ENCODE results near the gene C1orf105. TPM values are rescaled to one million over a fixed set of nuclear protein-coding genes. Genes with fewer than 3 reads are reported as not detected.

The C1orf105 gene
- total RNA-seq, 2 experiments from 2014 or later, result not detected

DNA sequence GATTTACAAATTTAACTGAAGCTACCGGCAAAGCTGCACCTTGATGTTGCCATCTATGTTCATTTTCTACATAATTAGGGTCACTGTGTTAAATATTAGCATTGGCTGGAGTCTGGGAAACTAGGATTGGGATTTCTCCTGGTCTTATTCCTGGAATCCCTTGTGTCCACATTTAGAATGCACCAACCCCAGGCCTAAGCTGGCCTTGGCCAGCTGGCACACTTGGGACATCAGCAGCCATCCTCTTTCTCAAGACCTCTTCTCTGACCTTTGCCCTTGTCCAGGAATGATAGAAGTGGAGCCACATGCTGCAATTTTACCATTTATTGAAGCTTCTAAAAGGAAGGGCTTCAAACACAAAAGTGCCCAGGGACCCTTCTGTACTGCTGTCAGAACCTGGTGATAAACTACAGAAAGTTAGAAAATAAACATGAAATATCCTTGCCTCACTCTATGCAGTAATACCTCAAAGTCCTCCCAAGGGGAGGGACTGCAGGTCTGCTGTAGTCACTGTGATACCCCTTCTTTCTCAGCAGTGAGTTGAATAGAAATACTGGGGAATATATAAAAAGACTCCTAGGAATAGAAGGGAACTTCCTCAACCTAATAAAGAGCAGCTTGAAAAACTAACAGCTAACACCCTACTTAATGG lies 37.1 kb downstream of the C1orf105 start:
- CTCF ChIA-PET, result interaction anchor here (0.7 kb wide), 2 partner anchors 13 to 53 kb away, joined by 3 read pairs; no protein-coding TSS in a partner anchor
- Mint-ChIP-seq H3K4me1 (peaks cover 2% of the 10 kb centered on the region), H3K27me3 (peaks cover 3% of the 10 kb centered on the region), H3K27ac (no peak overlapping the region), H3K4me3 (no peak overlapping the region), H3K9me3 (ENCODE audit: low read depth) (no peaks in the 10 kb centered on the region), H3K36me3 (ENCODE audit: low read depth) (no peaks in the 10 kb centered on the region)
- ATAC-seq, result no peak
- POLR2A ChIA-PET, result no interaction called here
- intact Hi-C loops (cut with DNase I, micrococcal nuclease), result no loop called here
- DNase-seq, result no peak

DNA sequence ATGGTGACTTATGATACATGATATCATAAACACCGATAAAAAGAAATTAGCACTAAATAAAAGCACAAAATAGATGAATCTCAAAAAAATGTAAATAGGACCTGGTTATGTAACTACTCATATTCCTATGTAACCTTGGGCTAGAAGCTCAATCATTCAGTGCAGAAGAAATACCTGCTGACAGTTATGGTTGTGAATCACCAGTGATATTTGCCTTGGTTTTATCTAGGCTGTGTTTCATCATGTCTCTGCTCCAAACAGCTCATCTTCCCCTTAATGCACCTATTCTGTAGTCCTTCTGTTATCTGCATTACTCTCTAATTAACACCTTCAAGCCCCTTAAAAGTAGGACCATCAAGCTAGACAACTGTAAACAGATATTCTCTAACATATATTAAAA lies 39.7 kb downstream of the C1orf105 start:
- ChIA-PET POLR2A (no interaction called here), CTCF (interaction anchor here (0.8 kb wide), 1 partner anchor 285 kb away, joined by 3 read pairs; no protein-coding TSS in a partner anchor)
- intact Hi-C loops (cut with DNase I, micrococcal nuclease), result no loop called here
- ATAC-seq, result no peak
- H3K36me3 Mint-ChIP-seq (ENCODE audit: low read depth), result no peaks in the 10 kb centered on the region
- H3K9me3 Mint-ChIP-seq (ENCODE audit: low read depth), result no peaks in the 10 kb centered on the region
- no peak for DNase-seq
- peaks cover 3% of the 10 kb centered on the region for H3K27me3 Mint-ChIP-seq
- H3K4me1 Mint-ChIP-seq, result no peaks in the 10 kb centered on the region
- no peak overlapping the region for H3K4me3 Mint-ChIP-seq
- no peak overlapping the region for H3K27ac Mint-ChIP-seq

DNA sequence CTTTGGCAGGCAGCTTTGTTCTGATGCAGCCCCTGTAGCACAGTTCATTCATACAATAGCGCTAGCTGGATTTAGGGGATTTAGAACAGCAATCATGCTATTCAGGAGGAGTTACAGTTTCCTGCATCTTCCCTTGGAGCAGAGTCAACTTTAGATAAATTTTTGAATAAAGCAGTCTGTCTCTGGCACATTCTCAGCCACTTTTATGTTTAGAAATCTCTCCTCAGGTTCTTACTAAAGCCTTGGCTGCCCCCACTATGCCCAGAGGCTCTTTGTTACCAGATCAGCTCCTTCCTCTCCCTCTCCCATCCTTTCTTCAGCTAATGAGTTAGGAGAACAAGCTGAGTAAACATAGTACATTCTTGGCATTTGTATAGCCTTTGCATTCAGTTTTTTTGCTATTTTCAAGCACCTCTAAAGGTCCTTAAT lies 40.4 kb downstream of the C1orf105 start:
- Mint-ChIP-seq H3K36me3 (ENCODE audit: low read depth) (no peaks in the 10 kb centered on the region), H3K4me1 (no peaks in the 10 kb centered on the region), H3K27ac (no peak overlapping the region), H3K9me3 (ENCODE audit: low read depth) (no peaks in the 10 kb centered on the region), H3K27me3 (peaks cover 3% of the 10 kb centered on the region), H3K4me3 (no peak overlapping the region)
- POLR2A ChIA-PET, result no interaction called here
- CTCF ChIA-PET, result interaction anchor here (0.9 kb wide), 1 partner anchor 16 kb away, joined by 3 read pairs; no protein-coding TSS in a partner anchor
- no peak for ATAC-seq
- no peak for DNase-seq
- intact Hi-C loops (cut with DNase I, micrococcal nuclease), result no loop called here

DNA sequence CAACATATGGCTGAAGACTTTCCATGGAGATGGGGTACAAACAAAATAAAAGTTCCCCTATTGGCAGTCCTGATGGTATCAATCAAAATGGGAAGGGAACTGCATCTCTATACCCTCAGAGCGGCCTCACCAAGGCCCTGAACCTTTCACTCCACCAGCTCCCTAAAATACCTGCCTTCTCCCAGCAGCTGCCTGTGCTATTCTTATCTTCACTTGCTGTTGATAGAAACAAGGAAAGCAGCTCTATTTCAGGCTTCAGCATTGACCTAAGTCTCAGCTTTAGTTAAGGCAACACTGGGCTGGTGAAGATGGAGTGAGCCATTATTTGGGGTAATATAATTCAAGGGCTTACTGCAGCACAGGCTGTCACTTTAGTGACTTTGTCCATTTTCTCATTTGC lies 45.1 kb downstream of the C1orf105 start:
- Mint-ChIP-seq H3K9me3 (ENCODE audit: low read depth) (no peaks in the 10 kb centered on the region), H3K4me1 (no peaks in the 10 kb centered on the region), H3K27me3 (no peaks in the 10 kb centered on the region), H3K36me3 (ENCODE audit: low read depth) (no peaks in the 10 kb centered on the region), H3K27ac (no peak overlapping the region), H3K4me3 (no peak overlapping the region)
- ChIA-PET CTCF (no interaction called here), POLR2A (no interaction called here)
- ATAC-seq (no peak), DNase-seq (no peak)
- intact Hi-C loops (cut with DNase I, micrococcal nuclease), result no loop called here

DNA sequence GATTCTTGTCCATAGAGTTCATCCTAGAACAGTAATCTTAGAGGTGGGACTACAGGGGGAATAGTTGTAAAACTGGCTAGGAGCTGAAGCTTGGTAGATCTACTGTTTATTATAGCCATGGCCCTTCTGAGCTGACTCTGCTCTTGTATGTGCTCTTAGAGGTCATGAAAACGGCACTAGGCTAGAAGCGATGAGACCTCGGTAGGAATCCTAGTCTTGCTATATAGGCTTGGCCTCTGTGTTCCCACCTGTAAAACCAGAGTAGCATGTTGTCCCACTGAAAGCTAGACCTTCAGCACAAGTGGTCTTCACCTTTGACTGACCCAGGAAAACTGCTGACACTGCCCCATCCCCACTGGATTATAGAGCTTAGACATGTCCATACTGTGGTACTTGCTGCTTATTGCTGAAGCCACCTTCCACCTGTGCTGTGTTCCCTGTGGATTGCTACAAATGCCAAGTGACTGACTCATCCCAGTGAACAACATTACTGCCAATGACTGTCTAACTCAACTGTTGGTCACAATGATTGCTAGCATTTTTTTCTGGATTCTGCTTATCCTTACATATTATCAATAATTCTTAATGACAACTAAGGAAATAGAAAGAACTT lies 46.4 kb downstream of the C1orf105 start:
- no peaks in the 10 kb centered on the region for H3K4me1 Mint-ChIP-seq
- ATAC-seq (no peak), DNase-seq (no peak)
- no peak overlapping the region for H3K4me3 Mint-ChIP-seq
- CTCF ChIA-PET, result interaction anchor here (1.1 kb wide), 1 partner anchor 16 kb away, joined by 3 read pairs; no protein-coding TSS in a partner anchor
- no peaks in the 10 kb centered on the region for H3K36me3 Mint-ChIP-seq (ENCODE audit: low read depth)
- H3K27ac Mint-ChIP-seq, result no peak overlapping the region
- POLR2A ChIA-PET, result no interaction called here
- no peaks in the 10 kb centered on the region for H3K27me3 Mint-ChIP-seq
- no peaks in the 10 kb centered on the region for H3K9me3 Mint-ChIP-seq (ENCODE audit: low read depth)
- intact Hi-C loops (cut with DNase I, micrococcal nuclease), result no loop called here

DNA sequence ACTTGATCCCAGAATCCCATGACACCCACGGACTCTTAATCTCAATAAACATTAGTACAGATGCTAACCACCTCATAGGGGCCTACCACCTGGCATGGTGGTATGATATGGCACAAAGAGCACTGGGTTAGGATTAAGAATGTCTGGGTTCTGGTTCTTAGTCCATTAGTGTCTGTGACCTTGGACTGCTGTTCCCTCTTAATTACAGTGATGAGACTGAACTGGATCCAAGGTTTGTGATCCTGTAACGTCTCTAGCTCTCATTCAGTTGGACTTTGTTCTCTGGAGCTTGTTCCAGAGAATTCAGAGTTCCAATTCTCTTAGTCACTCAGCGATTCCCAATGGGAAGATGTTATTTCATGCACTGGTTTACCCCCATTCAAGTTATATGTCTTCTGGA lies 47.0 kb downstream of the C1orf105 start:
- Mint-ChIP-seq H3K4me1 (no peaks in the 10 kb centered on the region), H3K27me3 (no peaks in the 10 kb centered on the region), H3K36me3 (ENCODE audit: low read depth) (no peaks in the 10 kb centered on the region), H3K27ac (no peak overlapping the region), H3K9me3 (ENCODE audit: low read depth) (no peaks in the 10 kb centered on the region), H3K4me3 (no peak overlapping the region)
- CTCF ChIA-PET, result no interaction called here
- ATAC-seq, result no peak
- POLR2A ChIA-PET, result no interaction called here
- intact Hi-C loops (cut with DNase I, micrococcal nuclease), result no loop called here
- no peak for DNase-seq

DNA sequence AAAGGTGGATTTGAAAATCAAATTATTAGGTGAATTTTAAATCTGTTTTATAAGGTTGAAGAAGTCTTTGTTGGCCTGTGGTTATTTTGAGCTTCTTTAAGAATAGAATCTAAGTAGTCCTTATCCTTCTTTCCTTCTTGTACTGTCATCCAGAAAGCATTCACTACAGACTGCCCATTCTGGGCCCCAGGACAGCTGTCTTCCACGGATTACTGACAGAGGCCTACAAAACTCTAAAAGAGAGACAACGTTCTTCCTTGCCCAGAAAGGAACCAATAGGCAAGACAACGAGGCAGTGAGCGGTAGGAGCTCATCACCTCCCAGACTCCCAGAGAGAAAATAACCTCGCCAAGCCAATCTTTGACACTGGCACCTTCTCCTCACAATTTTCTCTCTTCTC lies 47.8 kb downstream of the C1orf105 start:
- Mint-ChIP-seq H3K27me3 (peaks cover 1% of the 10 kb centered on the region), H3K27ac (no peak overlapping the region), H3K4me3 (no peak overlapping the region), H3K9me3 (ENCODE audit: low read depth) (no peaks in the 10 kb centered on the region), H3K36me3 (ENCODE audit: low read depth) (no peaks in the 10 kb centered on the region), H3K4me1 (no peaks in the 10 kb centered on the region)
- intact Hi-C loops (cut with DNase I, micrococcal nuclease), result no loop called here
- no peak for DNase-seq
- CTCF ChIA-PET, result interaction anchor here (0.9 to 1.2 kb wide), 2 partner anchors 10 to 52 kb away, joined by 3 to 4 read pairs; no protein-coding TSS in a partner anchor
- no peak for ATAC-seq
- POLR2A ChIA-PET, result no interaction called here

DNA sequence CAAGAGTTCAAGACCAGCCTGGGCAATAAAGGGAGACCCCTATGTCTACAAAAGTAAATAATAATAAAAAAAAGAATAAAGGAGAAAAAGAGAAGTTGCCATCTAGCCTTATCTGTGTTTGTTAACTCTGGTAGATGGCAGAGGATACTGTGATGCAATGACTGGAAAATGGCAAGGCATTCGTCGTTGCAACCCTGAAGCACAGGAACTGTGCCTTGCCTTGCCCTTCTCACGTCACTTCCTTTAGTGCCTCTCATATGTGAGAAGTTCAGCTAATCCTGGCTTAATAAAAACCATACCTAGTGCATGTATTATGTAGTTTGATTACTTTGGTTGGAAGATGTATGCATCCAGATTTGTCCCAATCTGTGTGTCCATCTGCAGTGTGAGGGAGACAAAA lies 49.2 kb downstream of the C1orf105 start:
- ChIA-PET CTCF (interaction anchor here (0.8 kb wide), 1 partner anchor 257 kb away, joined by 3 read pairs; no protein-coding TSS in a partner anchor), POLR2A (interaction anchor here (0.7 kb wide), 1 partner anchor 739 kb away, joined by 3 read pairs; no protein-coding TSS in a partner anchor)
- no peaks in the 10 kb centered on the region for H3K36me3 Mint-ChIP-seq (ENCODE audit: low read depth)
- H3K9me3 Mint-ChIP-seq (ENCODE audit: low read depth), result no peaks in the 10 kb centered on the region
- DNase-seq (no peak), ATAC-seq (no peak)
- intact Hi-C loops (cut with DNase I, micrococcal nuclease), result no loop called here
- no peaks in the 10 kb centered on the region for H3K4me1 Mint-ChIP-seq
- H3K4me3 Mint-ChIP-seq, result no peak overlapping the region
- H3K27me3 Mint-ChIP-seq, result peaks cover 1% of the 10 kb centered on the region
- no peak overlapping the region for H3K27ac Mint-ChIP-seq

DNA sequence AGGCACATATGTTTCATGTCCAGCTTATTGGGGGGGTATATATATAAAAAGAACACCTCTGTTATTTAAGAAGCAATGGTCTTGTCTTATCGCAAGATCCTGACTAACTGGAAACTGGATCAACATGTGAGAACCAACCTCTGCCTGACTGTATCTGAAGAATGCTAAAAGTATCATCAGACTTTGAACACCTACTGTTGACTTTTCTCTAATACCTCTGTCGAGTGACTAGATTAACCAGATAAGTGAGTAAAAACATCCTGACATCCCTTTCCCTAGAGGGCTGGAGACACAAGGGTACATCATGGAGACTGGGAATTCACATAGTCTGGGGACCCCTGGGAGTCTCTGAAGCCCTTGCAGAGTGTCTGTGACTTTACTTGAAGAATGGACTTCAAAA lies 49.7 kb downstream of the C1orf105 start:
- DNase-seq (no peak), ATAC-seq (no peak)
- Mint-ChIP-seq H3K4me1 (no peaks in the 10 kb centered on the region), H3K36me3 (ENCODE audit: low read depth) (no peaks in the 10 kb centered on the region), H3K4me3 (no peak overlapping the region), H3K27me3 (peaks cover 1% of the 10 kb centered on the region), H3K27ac (no peak overlapping the region), H3K9me3 (ENCODE audit: low read depth) (no peaks in the 10 kb centered on the region)
- POLR2A ChIA-PET, result no interaction called here
- CTCF ChIA-PET, result no interaction called here
- intact Hi-C loops (cut with DNase I, micrococcal nuclease), result no loop called here

DNA sequence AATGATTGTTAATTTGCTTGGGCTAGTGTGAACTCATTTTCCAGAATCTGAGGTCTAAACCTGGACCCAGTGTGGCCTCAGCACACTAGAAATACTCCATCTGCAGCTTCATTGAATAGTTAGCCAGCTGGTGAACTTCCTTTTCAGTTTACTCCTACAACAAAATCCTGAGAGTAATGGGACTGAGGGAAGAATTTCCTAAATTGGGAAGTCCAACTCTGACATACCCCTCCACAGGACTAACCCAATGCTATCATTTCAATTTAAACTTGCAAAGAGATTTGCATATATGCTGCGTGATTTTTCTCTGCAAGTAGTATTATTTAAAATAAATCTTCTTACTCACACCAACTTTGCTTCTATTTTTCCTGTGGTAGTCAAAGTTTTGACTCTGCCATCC lies 51.2 kb downstream of the C1orf105 start:
- intact Hi-C loops (cut with DNase I, micrococcal nuclease), result no loop called here
- CTCF ChIA-PET, result no interaction called here
- DNase-seq (no peak), ATAC-seq (no peak)
- no peak overlapping the region for H3K4me3 Mint-ChIP-seq
- H3K27me3 Mint-ChIP-seq, result peaks cover 1% of the 10 kb centered on the region
- no peak overlapping the region for H3K27ac Mint-ChIP-seq
- no peaks in the 10 kb centered on the region for H3K36me3 Mint-ChIP-seq (ENCODE audit: low read depth)
- POLR2A ChIA-PET, result no interaction called here
- no peaks in the 10 kb centered on the region for H3K9me3 Mint-ChIP-seq (ENCODE audit: low read depth)
- H3K4me1 Mint-ChIP-seq, result no peaks in the 10 kb centered on the region

DNA sequence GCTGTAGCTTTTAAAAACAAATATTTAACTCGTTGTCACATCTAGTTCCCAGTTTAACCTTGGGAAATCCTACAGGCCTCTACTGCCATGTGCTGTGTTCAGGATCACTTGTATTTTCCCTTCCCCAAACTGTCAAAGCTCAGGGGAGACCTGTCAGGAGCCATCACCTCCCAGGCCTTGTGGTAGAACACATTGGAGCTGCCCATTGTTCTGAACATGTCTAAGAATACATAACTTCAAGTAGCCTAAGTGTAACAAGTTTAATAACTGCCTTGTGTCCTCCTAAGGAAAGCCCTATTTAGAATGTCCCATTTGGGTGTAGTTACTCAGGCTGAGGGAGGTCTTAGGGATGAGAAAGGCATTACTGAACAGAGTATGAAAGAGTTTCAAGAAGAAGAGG lies 52.0 kb downstream of the C1orf105 start:
- no peak overlapping the region for H3K27ac Mint-ChIP-seq
- DNase-seq (no peak), ATAC-seq (no peak)
- ChIA-PET POLR2A (no interaction called here), CTCF (interaction anchor here (0.6 to 1.2 kb wide), 3 partner anchors 20 to 253 kb away, joined by 3 to 6 read pairs (median 4); no protein-coding TSS in a partner anchor)
- peaks cover 1% of the 10 kb centered on the region for H3K27me3 Mint-ChIP-seq
- H3K36me3 Mint-ChIP-seq (ENCODE audit: low read depth), result no peaks in the 10 kb centered on the region
- H3K4me1 Mint-ChIP-seq, result no peaks in the 10 kb centered on the region
- no peaks in the 10 kb centered on the region for H3K9me3 Mint-ChIP-seq (ENCODE audit: low read depth)
- intact Hi-C loops (cut with DNase I, micrococcal nuclease), result no loop called here
- H3K4me3 Mint-ChIP-seq, result no peak overlapping the region

DNA sequence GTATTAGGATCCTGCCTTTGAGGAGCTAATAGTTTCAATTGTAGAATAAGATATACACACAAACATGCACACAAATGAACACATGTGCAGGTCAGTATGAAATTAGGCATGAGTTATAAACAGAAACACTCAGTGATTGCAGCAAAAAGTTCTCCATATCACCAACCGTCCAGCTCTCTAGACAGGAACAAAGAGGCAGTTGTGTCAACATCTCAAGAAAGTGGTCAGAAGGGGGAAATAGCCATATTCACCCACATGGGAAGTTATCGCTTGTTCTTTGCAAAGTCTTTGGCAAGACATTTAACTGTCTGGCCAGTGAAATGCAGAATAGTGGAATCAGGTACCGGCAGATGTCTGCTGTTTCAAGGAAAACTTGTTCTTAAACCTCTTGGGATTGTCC lies 52.8 kb downstream of the C1orf105 start:
- ChIA-PET POLR2A (interaction anchor here (0.7 kb wide), 1 partner anchor 27 kb away, joined by 5 read pairs; no protein-coding TSS in a partner anchor), CTCF (interaction anchor here (0.6 to 1.2 kb wide), 5 partner anchors 13 to 252 kb away, joined by 3 to 6 read pairs (median 3); no protein-coding TSS in a partner anchor)
- H3K36me3 Mint-ChIP-seq (ENCODE audit: low read depth), result no peaks in the 10 kb centered on the region
- DNase-seq, result no peak
- H3K9me3 Mint-ChIP-seq (ENCODE audit: low read depth), result no peaks in the 10 kb centered on the region
- intact Hi-C loops (cut with DNase I, micrococcal nuclease), result no loop called here
- H3K4me3 Mint-ChIP-seq, result no peak overlapping the region
- H3K4me1 Mint-ChIP-seq, result no peaks in the 10 kb centered on the region
- H3K27ac Mint-ChIP-seq, result no peak overlapping the region
- no peak for ATAC-seq
- H3K27me3 Mint-ChIP-seq, result peaks cover 1% of the 10 kb centered on the region
